T-cell (primary cell): ENCODE data around the gene NUTM2D. TPM values are rescaled to one million over a fixed set of nuclear protein-coding genes. Genes with fewer than 3 reads are reported as not detected.
"Not testable (repeated sequence)": the region's sequence is repeated elsewhere in the genome, so short reads cannot be mapped to it uniquely, and the experiment has no call there.

Source experiments
- ATAC-seq, 4 experiments: fragments of 200-7000 bp in 3 of 4; fragments of 150-1000 bp in 1 of 4; cut with Tn5 transposase; replicated peaks in 1 of 4; 1 replicate in 3 of 4; 2 replicates in 1 of 4; pipeline ENCODE4 v1.10.0; 2021; ENCODE audit warnings: moderate library complexity in 3 of 4, mild to moderate bottlenecking in 2 of 4, moderate number of reproducible peaks in 1 of 4
- CTCF ChIA-PET, 2 donors: fragments of 300-600 bp; sonication (Branson Sonifier 250); formaldehyde crosslinking; loops; one replicate each; lab custom pipeline; 2022; ENCODE audit warnings: antibody characterized with exemption in 2 of 2; lab: Charles Lee
- POLR2A ChIA-PET, 2 donors: fragments of 300-600 bp; sonication (Branson Sonifier 250); formaldehyde crosslinking; loops; one replicate each; lab custom pipeline; 2022; ENCODE audit warnings: antibody characterized with exemption in 2 of 2; lab: Charles Lee
- DNase-seq, 35 experiments: peaks; one replicate each; pipeline versions ENCODE4 v3.0.0 to v3.0.0-alpha.2; 2013 to 2023
- H3K27ac ChIP-seq: one replicate; pipeline ENCODE4 v1.5.1; 2013; ENCODE audit warnings: low read length
- H3K27me3 ChIP-seq, 2 experiments: replicated peaks in 1 of 2; 1 replicate in 1 of 2; 2 replicates in 1 of 2; pipeline versions ENCODE4 v1.6.1 to v1.7.0; 2013; ENCODE audit warnings: low read length in 1 of 2, mixed read lengths in 1 of 2; ENCODE audit not compliant: control insufficient read depth in 2 of 2, insufficient read depth in 2 of 2; ENCODE audit errors: extremely low read depth in 1 of 2
- H3K36me3 ChIP-seq, 2 donors: 1 replicate in 1 of 2; 2 replicates in 1 of 2; pipeline versions ENCODE4 v1.6.1 to v1.7.0; 2013; ENCODE audit warnings: low read length in 1 of 2; ENCODE audit not compliant: control insufficient read depth in 2 of 2, insufficient read depth in 1 of 2; ENCODE audit errors: extremely low read depth in 1 of 2
- H3K4me1 ChIP-seq, 2 experiments: 1 replicate in 1 of 2; 2 replicates in 1 of 2; pipeline versions ENCODE4 v1.6.1 to v1.7.0; 2013; ENCODE audit warnings: low read length in 2 of 2, mixed read lengths in 1 of 2; ENCODE audit not compliant: insufficient read depth in 2 of 2, control insufficient read depth in 1 of 2; ENCODE audit errors: extremely low read depth in 1 of 2
- H3K4me3 ChIP-seq, 2 donors: 1 replicate in 1 of 2; 2 replicates in 1 of 2; pipeline versions ENCODE4 v1.5.1 to v1.7.0; 2013; ENCODE audit warnings: mild to moderate bottlenecking in 2 of 2, low read length in 1 of 2, moderate library complexity in 1 of 2; ENCODE audit not compliant: control insufficient read depth in 1 of 2; ENCODE audit errors: extremely low read depth in 1 of 2
- H3K9me3 ChIP-seq: 2 replicates; pipeline ENCODE4 v1.7.0; 2013
- H3K27ac Mint-ChIP-seq, 2 donors: one replicate each; pipeline ENCODE4 v1.8.0; 2020 to 2021; ENCODE audit warnings: mild to moderate bottlenecking in 2 of 2, mixed read lengths in 2 of 2
- H3K27me3 Mint-ChIP-seq, 2 donors: one replicate each; pipeline ENCODE4 v1.8.0; 2021 to 2022; ENCODE audit warnings: mixed read lengths in 2 of 2
- H3K36me3 Mint-ChIP-seq: one replicate; pipeline ENCODE4 v1.8.0; 2021; ENCODE audit warnings: mixed read lengths
- H3K4me1 Mint-ChIP-seq, 3 donors: one replicate each; pipeline ENCODE4 v1.8.0; 2020 to 2022; ENCODE audit warnings: mixed read lengths in 3 of 3, mild to moderate bottlenecking in 1 of 3
- H3K4me3 Mint-ChIP-seq, 3 donors: one replicate each; pipeline ENCODE4 v1.8.0; 2020 to 2022; ENCODE audit warnings: mild to moderate bottlenecking in 3 of 3, mixed read lengths in 3 of 3, moderate library complexity in 3 of 3
- H3K9me3 Mint-ChIP-seq, 3 donors: one replicate each; pipeline ENCODE4 v1.8.0; 2020 to 2022; ENCODE audit warnings: mixed read lengths in 3 of 3
- WGBS: methylation state at CpG from one replicate; pipeline ENCODE4 v1.1.5; 2013; ENCODE audit warnings: missing lambda C conversion rate; ENCODE audit not compliant: insufficient coverage; 5-methylcytosine and 5-hydroxymethylcytosine counted together
- total RNA-seq, 35 experiments: library from RNA in 6 of 35; stranded (reverse) in 6 of 35; fragments of 120-200 nt in 1 of 35; gene quantifications; one replicate each; pipeline versions ENCODE4 v1.2.1 to v1.2.4 and lab custom pipeline; 2013 to 2026

NUTM2D gene
- total RNA-seq, 5 donors from 2014 or later (not counting 1 experiment from before 2014, with no cell fraction given): 2.9 to 5.5 (median 4.1) TPM

GRCh38 chr10:87391360-87391759 is 33.8 kb downstream of the NUTM2D start:
- H3K27me3 Mint-ChIP-seq, ATAC-seq, POLR2A ChIA-PET, H3K36me3 Mint-ChIP-seq, H3K4me1 Mint-ChIP-seq, H3K27ac Mint-ChIP-seq, DNase-seq, H3K9me3 ChIP-seq, H3K4me3 Mint-ChIP-seq, H3K9me3 Mint-ChIP-seq, H3K27ac ChIP-seq, H3K4me3 ChIP-seq, H3K36me3 ChIP-seq, CTCF ChIA-PET, H3K4me1 ChIP-seq, H3K27me3 ChIP-seq: not testable (repeated sequence)
- no CpG with 5 or more reads among the region's 14 CpGs for WGBS

- H3K27ac Mint-ChIP-seq, ATAC-seq, H3K4me1 Mint-ChIP-seq, CTCF ChIA-PET, H3K36me3 ChIP-seq, H3K4me1 ChIP-seq, H3K4me3 ChIP-seq, H3K27ac ChIP-seq, POLR2A ChIA-PET, H3K9me3 Mint-ChIP-seq, H3K36me3 Mint-ChIP-seq, H3K9me3 ChIP-seq, DNase-seq, H3K27me3 ChIP-seq, H3K4me3 Mint-ChIP-seq: not testable (repeated sequence)
- WGBS: no CpG with 5 or more reads among the region's 2 CpGs
- H3K27me3 Mint-ChIP-seq: peaks cover under 1 to 11% of the 10 kb centered on the region in 2 donors
These were observed 38.7 kb downstream of the NUTM2D start for GRCh38 chr10:87396206-87396605.

DNA sequence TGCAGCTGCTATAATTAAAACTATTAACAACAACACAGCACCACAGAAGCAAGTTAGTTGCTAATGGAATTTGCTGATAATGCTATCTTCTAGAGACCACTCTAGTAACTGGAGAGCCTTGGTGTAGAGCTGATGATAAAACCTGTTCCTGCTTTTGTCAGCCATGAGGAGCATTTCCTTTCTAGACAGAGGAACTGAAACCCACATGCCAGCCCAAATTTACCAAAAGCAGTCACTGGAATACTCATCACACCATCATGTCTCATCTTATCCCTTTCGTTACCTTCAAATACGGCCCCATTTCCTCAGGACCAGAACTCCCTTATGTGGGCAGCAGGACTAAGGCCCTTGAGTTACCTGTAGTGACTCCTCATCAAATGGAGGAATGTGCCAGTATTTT is 40.9 kb downstream of the NUTM2D start:
- POLR2A ChIA-PET, H3K27ac ChIP-seq, DNase-seq, H3K36me3 ChIP-seq, H3K4me3 ChIP-seq, H3K27me3 ChIP-seq, H3K4me3 Mint-ChIP-seq, H3K9me3 Mint-ChIP-seq, CTCF ChIA-PET, ATAC-seq, H3K9me3 ChIP-seq, H3K27ac Mint-ChIP-seq, H3K36me3 Mint-ChIP-seq, H3K4me1 ChIP-seq, H3K4me1 Mint-ChIP-seq: not testable (repeated sequence)
- H3K27me3 Mint-ChIP-seq: peaks cover 3 to 12% of the 10 kb centered on the region in 2 donors
- no CpG with 5 or more reads among the region's 2 CpGs for WGBS

GRCh38 chr10:87407516-87408467 is 50.2 kb downstream of the NUTM2D start:
- H3K36me3 Mint-ChIP-seq, H3K27ac ChIP-seq, H3K27ac Mint-ChIP-seq, H3K4me1 ChIP-seq, H3K4me1 Mint-ChIP-seq, POLR2A ChIA-PET, CTCF ChIA-PET, H3K9me3 ChIP-seq, H3K36me3 ChIP-seq, H3K9me3 Mint-ChIP-seq: not testable (repeated sequence)
- WGBS: 31% methylated on average over 14 of the region's 36 CpGs
- Histone ChIP-seq H3K27me3 (peaks cover 0 to 11% of the 10 kb centered on the region in 2 experiments), H3K4me3 (peak overlapping the region; percentile 5 to 32)
- ATAC-seq (peak; percentile 37 to 58 (median 48)), DNase-seq (peak in 16 of 35 experiments; percentile 0 to 10 (median 2))
- Mint-ChIP-seq H3K4me3 (peak overlapping the region; percentile 50 to 61 (median 56)), H3K27me3 (peaks cover 4 to 24% of the 10 kb centered on the region in 2 donors)

DNA sequence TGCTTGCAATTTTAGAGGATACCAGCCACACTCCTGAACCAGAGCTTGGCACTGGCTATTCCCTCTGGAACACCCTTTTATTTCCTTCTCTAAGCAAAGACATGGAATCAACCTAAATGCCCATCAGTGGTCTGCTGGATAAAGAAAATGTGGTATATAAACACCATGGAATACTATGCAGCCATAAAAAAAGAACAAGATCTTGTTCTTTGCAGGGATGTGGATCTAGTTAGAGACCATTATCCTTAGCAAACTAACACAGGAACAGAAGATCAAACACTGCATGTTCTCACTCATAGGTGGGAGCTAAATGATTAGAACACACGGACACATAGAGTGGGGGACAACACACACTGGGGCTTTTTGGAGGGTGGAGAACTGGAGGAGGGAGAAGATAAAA is 56.4 kb downstream of the NUTM2D start:
- H3K4me1 ChIP-seq, POLR2A ChIA-PET, H3K9me3 Mint-ChIP-seq, H3K9me3 ChIP-seq, H3K27me3 ChIP-seq, DNase-seq, H3K4me3 Mint-ChIP-seq, H3K27ac ChIP-seq, H3K36me3 Mint-ChIP-seq, H3K4me1 Mint-ChIP-seq, ATAC-seq, CTCF ChIA-PET, H3K4me3 ChIP-seq, H3K36me3 ChIP-seq, H3K27ac Mint-ChIP-seq: not testable (repeated sequence)
- H3K27me3 Mint-ChIP-seq: peaks cover 7 to 17% of the 10 kb centered on the region in 2 donors
- no CpG with 5 or more reads among the region's 1 CpG for WGBS
